ENCODE results near the gene GET3.

Gene GET3

DNA sequence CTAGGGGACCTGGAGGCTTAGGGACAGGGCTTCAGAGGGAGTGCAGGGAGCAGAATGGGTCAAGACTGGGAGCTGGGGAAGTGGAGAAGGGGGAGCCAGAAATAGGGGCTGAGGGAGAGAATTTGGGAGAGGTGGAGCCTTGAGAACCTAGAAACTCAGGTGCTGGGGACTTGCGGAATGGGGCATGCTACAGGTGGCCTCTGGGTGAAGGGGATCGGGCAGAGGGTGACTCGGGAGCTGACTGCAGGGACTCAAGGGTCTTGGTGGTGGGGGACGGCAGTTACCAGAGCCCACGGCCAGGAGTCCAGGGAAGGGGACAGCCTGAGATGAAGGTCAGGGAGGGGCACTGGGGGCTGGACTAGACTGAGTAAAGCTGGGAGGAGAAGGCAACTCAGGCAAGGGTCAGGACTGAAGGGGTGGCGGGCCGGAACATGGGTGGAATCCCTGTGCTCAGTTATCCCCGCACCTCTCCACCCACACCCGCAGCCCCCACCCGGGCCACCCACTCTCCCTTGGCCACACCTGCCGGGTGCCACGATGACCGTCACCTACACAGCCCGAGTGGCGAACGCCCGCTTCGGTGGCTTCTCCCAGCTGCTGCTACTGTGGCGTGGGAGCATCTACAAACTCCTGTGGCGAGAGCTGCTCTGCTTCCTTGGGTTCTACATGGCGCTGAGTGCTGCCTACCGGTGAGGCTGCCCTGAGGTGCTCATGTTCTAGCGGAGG, 14.9 kb downstream of the GET3 start:
- DNase-seq (ENCODE audit: low read depth), result no peak

DNA sequence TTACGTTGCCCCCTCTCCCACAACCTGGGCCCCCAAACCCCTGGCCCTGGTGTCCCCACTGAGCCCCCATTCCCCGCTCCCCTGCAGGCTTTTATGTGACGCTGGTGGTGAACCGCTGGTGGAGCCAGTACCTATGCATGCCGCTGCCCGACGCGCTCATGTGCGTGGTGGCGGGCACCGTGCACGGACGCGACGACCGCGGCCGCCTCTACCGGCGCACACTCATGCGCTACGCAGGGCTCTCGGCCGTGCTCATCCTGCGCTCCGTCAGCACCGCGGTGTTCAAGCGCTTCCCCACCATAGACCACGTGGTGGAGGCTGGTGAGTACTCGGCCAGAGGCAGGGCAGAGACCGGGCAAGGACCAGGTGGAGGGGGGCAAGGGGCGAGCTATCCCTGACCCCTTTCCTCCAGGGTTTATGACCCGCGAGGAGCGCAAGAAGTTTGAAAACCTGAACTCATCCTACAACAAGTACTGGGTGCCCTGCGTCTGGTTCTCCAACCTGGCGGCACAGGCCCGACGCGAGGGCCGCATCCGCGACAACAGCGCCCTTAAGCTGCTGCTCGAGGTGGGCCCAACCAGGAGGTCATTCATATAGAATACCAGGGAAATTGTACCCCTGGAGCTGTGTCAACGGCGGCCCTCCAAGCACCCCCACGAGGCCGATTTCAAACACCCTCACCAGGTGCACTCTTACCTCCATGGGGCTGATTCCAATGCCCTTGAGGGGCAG, 17.3 kb downstream of the GET3 start:
- DNase-seq (ENCODE audit: low read depth), result no peak

DNA sequence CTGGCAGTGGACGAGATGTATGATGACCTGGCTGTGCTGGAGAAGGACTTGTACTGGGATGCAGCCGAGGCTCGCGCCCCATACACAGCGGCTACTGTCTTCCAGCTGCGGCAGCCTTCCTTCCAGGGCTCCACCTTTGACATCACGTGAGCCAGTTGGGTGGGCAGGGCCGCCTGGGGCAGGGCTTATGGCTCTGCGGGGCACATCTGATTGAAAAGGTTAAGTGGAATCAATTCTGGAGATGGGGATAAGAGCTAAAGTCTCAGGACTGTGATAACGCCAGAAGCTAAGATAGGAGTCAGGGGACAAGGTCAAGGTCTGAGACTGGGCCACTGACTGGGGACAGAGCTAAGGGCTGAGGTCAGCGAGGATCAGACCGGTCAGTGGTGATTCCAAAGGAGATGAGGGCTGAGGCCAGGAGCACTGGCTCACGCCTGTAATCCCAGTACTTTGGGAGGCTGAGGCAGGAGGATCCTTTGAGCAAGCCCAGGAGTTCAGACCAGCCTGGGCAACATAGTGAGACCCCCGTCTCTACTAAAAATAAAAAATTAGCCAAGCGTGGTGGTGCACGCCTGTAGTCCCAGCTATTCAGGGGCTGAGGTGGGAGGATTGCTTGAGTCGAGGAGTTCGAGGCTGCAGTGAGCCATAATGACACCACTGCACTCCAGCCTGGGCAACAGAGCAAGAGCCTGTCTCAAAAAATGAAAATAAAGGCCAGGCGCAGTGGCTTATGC, 19.0 kb downstream of the GET3 start:
- no peak for DNase-seq (ENCODE audit: low read depth)

DNA sequence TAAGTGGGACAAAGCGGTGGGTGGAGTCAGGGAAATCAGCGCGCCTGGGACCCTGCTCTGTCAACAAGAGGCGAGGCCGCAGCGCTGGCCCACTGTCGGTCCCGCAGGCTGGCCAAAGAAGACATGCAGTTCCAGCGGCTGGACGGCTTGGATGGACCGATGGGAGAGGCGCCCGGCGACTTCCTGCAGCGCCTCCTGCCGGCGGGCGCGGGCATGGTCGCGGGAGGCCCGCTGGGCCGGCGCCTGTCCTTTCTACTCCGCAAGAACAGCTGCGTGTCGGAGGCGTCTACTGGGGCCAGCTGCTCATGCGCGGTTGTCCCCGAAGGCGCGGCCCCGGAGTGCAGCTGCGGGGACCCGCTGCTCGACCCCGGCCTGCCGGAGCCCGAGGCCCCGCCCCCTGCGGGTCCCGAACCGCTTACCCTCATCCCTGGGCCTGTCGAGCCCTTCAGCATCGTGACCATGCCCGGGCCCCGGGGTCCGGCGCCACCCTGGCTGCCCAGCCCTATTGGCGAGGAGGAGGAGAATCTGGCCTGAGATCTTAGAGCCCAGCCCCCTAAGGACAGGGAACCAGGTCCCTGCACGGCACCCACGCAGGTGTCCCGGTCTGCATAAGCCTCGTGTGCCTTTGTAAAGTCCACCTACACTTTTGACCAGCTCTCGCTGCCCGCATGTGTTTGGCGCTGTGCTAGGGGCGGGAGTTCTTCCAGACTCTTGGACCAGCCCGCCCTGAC, 20.4 kb downstream of the GET3 start:
- no peak for DNase-seq (ENCODE audit: low read depth)

DNA sequence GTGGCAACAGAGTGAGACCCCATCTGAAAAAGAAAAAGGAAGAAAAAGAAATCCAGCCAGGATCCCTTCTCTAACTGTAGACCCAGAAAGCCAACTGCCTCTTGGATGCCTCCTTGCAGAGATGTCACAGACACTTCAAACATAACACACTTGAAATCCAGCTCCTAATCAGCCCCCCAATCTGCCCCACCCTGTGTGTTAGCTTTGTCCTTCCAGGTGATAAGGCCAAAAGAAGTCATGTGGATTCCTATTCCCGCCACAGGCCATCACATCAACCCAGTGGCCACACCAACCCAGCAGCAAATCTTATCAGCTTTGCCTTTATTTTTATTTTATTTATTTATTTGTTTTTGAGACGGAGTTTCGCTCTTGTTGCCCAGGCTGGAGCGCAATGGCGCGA, 22.4 kb downstream of the GET3 start:
- no peak for DNase-seq (ENCODE audit: low read depth)

DNA sequence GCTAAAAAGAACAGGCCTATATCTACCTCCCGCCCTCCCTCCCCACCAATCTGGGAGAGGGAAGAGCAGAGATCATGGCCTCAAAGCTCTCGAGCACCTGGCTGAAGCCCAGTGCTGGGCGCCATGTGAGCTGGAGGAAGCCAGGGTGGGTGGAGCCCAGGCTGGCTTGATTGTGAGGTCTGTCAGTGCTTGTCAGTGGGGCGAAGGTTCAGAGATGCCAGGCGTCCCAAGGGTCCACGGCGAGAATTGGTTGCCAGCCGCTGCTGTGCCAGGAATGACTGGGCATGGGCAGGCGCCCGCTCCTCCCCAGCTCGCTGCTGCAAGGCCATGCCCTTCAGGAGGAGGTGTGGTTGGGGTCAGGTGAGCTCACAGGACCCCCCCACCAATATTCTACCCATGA, 25.8 kb downstream of the GET3 start:
- no peak for DNase-seq (ENCODE audit: low read depth)

DNA sequence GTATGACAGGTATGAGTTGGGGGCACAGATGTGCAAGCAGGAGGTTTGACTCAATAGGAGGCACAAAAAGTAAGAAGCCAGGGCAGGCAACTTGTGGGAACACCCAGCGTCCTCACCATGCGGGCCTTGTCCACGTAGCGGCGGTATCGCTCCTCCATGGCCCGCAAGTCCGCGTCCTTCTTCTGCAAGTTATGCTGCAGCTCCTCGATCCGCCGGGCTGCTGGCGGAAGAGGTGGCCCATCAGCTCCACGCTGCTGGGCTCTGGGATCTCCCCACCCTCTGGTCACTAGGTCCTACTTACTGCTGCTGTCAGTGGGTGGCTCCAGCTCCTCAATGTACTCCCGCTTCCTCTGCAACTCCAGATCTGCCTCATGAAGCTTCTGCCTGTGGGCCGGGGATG, 27.4 kb downstream of the GET3 start:
- DNase-seq (ENCODE audit: low read depth), result no peak

DNA sequence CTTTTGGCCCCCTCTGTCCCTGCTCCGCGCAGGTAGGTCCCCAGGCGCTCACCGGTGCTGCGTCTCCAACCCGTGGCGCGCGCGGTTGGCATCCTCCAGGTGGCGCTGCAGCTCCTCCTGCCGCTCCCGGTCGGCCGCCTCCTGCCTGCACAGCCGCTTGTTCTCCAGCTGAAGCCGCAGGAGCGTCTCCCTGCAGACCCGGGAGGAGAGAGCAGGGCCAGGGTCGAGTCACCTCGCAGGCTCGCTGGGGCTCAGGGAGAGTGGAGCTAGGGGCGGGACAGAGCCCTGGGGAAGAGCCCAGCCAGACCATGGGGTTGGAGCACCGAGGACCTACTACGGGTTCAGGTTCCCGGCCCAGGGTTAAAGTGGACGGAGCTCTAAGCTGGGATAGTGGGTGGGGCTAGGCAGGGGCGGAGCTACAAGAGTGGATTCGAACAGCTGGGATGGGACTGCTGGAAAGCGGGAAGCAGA, 28.8 kb downstream of the GET3 start:
- DNase-seq (ENCODE audit: low read depth), result no peak

DNA sequence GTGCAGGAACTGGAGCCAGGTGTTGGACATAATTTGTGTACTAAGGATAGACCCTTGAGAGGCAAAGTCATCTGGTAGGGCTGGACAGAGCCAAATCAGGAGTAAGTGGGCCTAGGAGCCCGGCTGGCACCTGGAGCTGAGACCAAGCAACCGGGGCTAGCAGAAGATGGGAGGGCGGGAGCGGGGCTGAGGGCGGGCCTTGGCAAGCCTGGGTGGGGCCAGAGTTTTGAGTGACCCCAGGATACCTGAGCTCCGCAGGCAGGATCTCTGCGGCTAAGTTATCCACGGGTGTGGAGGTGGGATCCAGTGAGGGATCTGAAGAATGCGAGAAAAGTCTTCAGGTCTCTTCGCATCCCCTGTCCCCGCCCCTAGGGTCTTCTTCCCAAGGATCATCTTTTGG, 29.9 kb downstream of the GET3 start:
- DNase-seq (ENCODE audit: low read depth), result no peak

DNA sequence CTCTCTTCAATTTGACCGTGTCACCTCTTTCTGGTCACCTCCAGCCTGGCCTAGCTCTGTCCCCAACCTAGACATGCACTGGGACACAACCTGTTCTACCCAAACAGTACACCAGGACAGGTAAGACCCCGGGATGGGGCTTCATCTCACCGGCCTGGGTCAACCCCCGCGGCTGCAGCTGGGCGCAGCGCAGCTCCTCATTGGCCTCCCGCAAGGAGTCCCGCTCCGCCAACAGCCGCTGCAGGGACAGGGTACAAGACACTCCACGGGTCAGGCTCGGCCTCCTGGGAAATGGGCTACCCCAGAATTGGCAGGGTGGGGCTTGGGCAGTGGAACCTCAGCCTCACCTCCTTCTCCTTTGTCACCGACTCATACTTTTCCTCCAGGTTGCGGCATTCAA, 30.4 kb downstream of the GET3 start:
- no peak for DNase-seq (ENCODE audit: low read depth)

DNA sequence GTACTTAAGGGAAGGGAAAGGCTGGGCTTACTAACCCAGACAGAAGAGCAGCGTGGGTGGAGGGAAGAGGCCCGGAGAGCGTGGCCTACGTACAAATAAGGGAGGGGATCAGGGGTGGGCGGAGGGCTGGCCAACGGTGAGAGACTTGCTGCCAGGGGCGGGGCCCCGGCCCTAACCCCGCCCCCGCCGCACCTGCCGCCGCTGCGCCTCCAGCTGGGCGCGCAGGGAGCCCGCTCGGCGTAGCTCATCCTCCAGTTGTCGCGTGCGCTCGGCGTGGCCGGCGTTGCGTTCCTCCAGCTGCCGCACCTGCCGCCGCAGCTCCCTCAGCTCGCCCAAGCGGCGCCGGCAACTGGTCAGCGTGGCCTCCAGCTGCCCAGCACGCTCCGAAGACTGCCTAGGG, 32.4 kb downstream of the GET3 start:
- no peak for DNase-seq (ENCODE audit: low read depth)

DNA sequence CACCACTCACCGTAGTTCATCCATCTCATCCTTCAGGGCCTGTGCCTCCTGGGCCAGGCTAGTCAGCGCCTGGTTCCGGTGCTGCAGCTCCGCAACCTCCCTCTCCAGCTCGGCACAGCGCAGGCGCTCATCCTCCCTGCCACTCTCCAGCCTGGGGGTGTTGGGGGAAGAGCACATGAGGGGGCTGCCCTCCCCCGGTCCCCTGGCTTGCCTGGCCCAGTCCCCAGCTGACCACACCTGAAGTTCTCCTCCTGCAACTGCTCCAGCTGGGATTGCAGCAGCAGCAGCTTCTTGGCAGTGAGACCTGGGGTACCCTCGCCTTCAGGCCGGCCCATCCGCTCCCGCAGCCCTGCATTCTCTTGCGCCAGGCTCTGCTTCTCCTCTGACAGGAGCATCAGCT, 33.6 kb downstream of the GET3 start:
- DNase-seq (ENCODE audit: low read depth), result no peak

DNA sequence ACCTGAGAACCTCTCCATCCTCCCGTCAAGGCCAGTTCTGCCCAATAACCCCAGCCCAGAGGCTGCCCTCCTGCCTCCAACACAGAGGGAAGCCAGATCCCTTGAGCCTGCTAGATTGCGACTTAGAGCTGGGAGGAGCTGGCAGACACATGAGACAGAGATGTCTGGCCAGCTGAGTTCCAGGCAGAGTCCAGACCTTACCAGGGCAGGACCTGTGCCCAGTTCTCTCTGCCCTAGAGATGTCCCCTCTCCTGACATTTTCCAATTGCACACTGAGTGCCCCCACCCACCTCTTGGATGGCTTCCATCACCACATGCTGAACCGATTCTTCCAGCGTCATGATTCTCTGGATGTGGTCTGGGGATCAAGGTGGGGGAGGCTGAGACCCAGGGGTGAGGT, 35.0 kb downstream of the GET3 start:
- DNase-seq (ENCODE audit: low read depth), result no peak

DNA sequence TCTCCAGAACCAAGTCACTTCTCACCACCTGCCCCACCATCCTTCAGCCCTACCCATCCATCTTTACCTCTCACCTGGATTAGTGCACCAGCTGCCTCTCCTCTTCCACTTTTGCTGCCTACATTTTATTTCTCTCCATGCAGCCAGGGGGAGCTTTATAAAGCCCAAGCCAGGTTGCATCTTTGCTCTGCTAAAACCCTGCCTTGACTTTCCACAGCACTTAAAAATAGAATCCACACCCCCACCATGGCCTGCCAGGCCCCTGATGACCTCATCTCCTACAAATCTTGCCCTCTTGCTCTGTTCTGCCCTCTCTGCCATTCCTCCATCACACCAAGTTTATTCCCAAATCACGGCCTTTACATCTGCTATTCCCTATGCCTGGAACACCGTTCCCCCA, 36.3 kb downstream of the GET3 start:
- DNase-seq (ENCODE audit: low read depth), result no peak

DNA sequence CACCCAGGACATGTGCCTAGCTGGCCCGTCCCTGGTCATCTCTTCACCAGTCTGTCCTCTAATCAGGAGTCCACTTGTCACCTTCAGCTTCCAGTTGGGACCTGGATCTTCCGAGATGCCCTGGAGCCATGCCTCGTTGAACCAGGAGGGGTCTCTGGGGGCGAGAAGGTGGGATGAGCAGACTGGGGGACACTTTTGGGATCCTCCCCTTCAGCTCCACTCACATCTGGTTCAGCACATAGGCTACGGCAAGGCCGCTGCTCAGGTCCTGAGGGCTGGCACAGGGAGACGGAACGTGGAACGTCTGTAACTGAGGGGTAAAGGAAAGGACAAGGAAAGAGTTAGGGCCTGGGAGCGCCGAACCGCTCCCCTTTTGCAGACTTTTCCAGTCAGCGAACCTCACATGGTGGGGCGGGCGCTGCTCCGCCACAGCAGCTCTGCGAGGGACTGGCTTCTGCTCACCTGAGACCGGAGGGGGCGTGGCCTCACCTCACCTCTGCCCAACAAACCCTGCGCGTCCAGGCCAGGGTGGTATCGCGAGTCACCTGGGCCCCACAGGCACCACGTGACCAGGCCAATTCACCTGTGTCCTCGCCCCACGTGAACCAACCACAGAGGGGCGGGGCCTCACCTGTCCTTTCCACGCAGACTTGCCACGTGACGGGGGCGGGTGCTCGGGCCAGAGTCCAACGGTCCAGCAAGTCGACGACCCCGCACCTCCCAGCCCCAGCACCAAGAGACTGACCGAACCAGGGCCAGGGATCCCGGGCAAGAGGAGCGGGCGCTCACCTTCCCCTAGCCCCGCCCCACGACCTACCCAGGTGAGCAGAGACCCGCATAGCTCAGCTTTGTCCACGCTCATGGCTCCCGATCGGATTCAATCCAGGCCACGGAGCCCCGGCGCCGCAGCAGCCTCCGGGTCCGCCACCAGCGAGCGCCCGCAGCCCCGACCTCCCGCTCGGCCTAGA, 37.6 kb downstream of the GET3 start, which contains the start of gene HOOK2:
TSS of gene HOOK2 (minus strand) at position 965 of the 968 bp plus-strand sequence. CDS start at position 862, 103 bp downstream.
- DNase-seq (ENCODE audit: low read depth), result no peak

DNA sequence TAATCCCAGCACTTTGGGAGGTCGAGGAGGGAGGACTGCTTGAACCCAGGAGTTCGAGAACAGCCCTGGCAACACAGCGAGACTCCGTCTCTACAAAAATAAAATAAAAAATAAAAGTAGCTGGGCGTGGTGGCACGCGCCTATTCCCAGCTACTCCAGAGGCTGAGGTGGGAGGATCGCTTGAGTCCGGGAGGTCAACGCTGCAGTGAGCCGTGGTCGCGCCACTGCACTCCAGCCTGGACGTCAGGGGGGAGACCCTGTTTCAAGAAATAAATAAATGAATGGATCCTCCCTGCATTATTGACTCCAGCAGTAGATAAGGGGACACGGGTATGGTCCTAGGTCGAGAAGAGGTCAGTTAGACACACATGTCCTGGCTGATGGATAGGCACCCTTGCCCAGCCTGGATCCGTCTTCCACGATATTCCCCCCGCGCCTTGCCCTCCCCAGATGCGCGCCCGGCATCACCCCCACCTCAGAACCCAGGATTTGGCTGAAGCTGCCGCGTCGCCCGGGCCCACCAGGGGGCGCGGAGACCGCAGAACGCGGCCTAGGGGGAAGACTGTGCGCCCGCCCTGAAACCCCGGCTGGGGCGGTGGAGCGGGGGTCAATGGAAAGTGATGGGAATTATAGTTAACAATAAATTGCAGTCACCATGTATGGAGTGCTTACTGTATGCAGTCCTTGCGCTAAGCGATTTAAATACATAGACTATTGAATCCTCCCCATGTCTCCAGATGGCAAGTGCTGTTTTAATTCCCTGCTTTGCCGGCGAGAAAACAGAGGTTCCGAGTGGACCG, 40.1 kb downstream of the GET3 start:
- DNase-seq (ENCODE audit: low read depth), result no peak

DNA sequence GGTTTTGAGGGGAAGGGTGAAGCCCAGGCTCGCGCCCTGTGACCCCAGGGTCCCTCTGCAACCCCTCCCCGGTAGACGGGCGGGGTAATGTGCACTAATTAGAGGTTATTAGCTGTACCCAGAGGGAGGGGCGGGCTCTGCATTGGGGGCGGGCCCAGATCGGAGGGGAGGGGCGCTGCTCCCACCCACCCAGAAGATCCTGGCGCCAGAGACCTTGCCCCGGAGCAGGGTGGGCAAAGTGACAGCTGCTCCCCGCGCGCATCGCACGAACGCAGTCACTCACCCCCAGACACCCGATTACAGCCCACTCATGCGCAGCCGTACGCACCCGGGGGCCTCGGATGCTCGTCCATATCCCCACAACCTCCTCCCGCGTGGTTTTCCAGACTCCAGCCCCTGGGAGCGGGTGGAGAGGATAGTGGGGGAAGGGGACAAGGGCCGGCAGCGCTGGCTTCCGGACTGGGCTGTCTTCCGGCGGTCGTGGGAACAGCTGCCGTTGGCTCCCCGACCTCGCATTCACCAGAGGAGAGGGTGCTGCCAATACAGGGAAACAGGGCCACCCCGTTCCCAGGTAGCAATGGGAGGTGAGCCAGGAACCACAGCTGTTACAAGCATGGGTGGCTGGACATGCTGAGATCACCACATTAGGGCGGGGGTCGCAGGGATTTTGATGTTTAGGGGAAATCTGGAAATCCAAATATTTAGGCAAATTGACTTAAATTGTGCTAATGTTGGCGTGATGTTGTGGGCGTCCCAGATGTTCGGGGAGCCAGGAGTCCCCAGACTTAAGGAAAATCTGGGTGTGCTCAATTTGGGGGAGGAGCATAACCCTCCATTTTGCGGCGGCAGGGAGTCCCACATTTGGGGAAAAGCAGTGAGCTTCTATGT, 41.0 kb downstream of the GET3 start:
- no peak for DNase-seq (ENCODE audit: low read depth)

DNA sequence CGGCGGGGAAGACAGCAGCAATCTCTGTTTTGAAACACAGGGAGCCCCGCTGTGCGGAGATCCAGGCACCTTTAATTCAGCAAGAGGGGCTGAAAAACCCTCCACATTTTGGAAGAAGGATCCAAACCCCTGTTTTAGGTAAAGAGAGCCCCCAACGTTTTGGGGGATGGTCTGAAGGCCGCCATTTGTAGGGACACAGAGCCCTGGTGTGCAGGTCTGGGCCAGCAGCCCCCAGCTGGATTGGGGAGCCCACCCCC, 41.5 kb downstream of the GET3 start:
- DNase-seq (ENCODE audit: low read depth), result no peak

Measured in HS-5 (cell line).